ACC112 (cell line): ENCODE results near the gene RAB3GAP1.

Source experiments
- H2AFZ ChIP-seq: fragments of 200-600 bp; sonication (generic); one replicate; pipeline ENCODE4 v1.6.0; 2017; ENCODE audit warnings: antibody characterized with exemption, low read length; ENCODE audit not compliant: unreplicated experiment
- H3K27ac ChIP-seq: fragments of 200-600 bp; sonication (generic); 2 replicates; pipeline ENCODE4 v1.5.1; 2014; ENCODE audit warnings: low read depth, mild to moderate bottlenecking, antibody characterized with exemption, low read length, moderate library complexity
- H3K27me3 ChIP-seq: fragments of 200-600 bp; sonication (generic); 2 replicates; pipeline ENCODE4 v1.6.1; 2014; ENCODE audit warnings: mild to moderate bottlenecking, antibody characterized with exemption, low read length, moderate library complexity, mixed read lengths; ENCODE audit not compliant: insufficient read depth
- H3K36me3 ChIP-seq: fragments of 200-600 bp; sonication (generic); 2 replicates; pipeline ENCODE4 v1.6.1; 2016; ENCODE audit warnings: mild to moderate bottlenecking, antibody characterized with exemption, low read length, moderate library complexity, mixed read lengths; ENCODE audit not compliant: insufficient read depth
- H3K4me1 ChIP-seq: fragments of 200-600 bp; sonication (generic); one replicate; pipeline ENCODE4 v1.6.1; 2016; ENCODE audit warnings: low read length, mixed read lengths; ENCODE audit not compliant: insufficient read depth, unreplicated experiment, control insufficient read depth
- H3K4me3 ChIP-seq: fragments of 200-600 bp; sonication (generic); 2 replicates; pipeline ENCODE4 v1.5.1; 2014; ENCODE audit warnings: mild to moderate bottlenecking, low read depth, low read length
- H3K79me2 ChIP-seq: fragments of 200-600 bp; sonication (generic); one replicate; pipeline ENCODE4 v1.6.0; 2016; ENCODE audit warnings: low read length; ENCODE audit not compliant: control insufficient read depth, unreplicated experiment, insufficient read depth

The RAB3GAP1 gene

DNA sequence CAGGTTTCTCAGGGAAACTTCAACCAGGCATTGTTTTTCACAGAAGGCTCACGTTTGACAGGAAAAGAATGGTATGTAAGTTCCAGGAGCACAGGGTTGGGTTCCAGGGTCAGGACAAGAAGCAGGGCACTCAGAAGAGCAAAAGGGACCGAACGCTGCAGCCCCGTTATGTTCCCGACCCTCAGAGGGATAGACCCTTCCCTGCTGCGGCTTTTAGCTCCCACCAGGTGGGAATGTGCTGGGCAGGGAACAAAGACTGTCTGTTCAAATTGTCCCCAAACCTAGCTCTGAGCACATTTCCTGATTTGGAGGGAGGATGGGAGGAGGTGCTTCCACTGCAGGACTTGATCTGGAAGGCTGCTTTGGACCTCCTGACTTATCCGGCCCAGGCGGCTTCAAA is 130.1 kb downstream of the RAB3GAP1 start:
- H3K27ac ChIP-seq = no peak overlapping the region
- H2AFZ ChIP-seq = no peak overlapping the region
- no peaks in the 10 kb centered on the region for H3K27me3 ChIP-seq
- no peaks in the 10 kb centered on the region for H3K4me1 ChIP-seq
- H3K4me3 ChIP-seq = no peak overlapping the region
- no peaks in the 10 kb centered on the region for H3K36me3 ChIP-seq
- no peaks in the 10 kb centered on the region for H3K79me2 ChIP-seq

DNA sequence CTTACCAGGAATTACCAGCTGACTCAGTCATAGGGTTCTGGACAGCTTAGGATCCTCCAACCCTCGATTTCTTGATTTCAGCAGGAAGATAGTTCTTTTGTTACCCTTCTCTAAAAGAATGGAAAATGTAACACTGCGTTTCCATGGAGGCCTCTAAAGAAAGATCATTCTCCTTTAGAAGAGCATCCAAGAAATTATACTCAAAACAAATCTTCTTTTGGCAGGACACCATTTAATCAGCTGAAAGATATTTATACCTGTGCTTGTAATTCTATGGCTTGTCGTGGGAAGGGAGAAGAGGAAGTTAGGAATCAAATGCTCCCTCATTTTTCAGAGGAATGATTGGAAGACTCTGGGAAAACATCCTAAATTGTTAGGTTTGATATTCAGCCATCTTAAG is 130.5 kb downstream of the RAB3GAP1 start:
- H3K79me2 ChIP-seq = no peaks in the 10 kb centered on the region
- no peak overlapping the region for H3K4me3 ChIP-seq
- no peaks in the 10 kb centered on the region for H3K36me3 ChIP-seq
- H3K4me1 ChIP-seq = no peaks in the 10 kb centered on the region
- H3K27me3 ChIP-seq = no peaks in the 10 kb centered on the region
- no peak overlapping the region for H2AFZ ChIP-seq
- H3K27ac ChIP-seq = no peak overlapping the region

DNA sequence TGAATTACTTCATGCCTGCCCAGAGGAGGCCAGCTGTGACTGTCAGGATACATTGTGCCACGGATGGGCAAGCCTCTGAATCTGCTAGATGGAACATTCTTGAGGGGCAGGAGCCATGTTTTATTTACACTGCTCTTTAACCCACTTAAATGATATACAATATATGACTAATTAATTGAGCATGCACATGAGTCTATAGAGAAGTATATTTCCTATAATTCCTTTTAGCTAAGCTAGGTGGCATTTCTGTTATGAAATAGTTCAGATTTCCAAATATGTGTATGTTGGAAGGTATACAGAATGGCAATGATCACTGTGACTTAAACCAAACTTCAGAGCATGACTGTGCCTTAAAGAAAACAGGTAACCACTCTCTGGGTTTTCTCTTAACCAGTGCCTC is 131.7 kb downstream of the RAB3GAP1 start:
- Histone ChIP-seq H3K36me3 (no peaks in the 10 kb centered on the region), H3K4me3 (no peak overlapping the region), H3K79me2 (no peaks in the 10 kb centered on the region), H3K27ac (no peak overlapping the region), H3K4me1 (no peaks in the 10 kb centered on the region), H2AFZ (no peak overlapping the region), H3K27me3 (no peaks in the 10 kb centered on the region)

DNA sequence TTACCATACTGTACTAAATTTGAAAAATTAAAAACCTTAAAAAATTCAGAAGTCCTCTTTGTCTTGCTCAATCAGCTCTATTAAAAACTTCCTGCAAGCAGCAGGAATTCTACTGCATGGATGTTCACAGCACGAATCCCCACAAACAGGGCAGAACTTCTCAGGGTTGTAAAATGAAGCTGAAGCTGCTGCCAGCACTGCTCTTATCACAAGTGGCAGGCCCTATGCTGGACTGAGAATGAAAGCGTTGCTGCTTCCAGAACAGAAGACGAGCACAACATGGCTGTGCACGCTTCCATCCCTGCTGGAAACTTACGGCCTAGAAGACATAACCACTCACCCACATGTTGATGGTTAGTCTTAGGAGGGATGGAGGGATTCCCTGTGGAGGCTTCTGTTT is 134.0 kb downstream of the RAB3GAP1 start:
- no peaks in the 10 kb centered on the region for H3K4me1 ChIP-seq
- no peak overlapping the region for H3K4me3 ChIP-seq
- no peaks in the 10 kb centered on the region for H3K27me3 ChIP-seq
- H3K79me2 ChIP-seq = no peaks in the 10 kb centered on the region
- H3K36me3 ChIP-seq = no peaks in the 10 kb centered on the region; the same call in 1 of the 2 replicates
- no peak overlapping the region for H2AFZ ChIP-seq
- H3K27ac ChIP-seq = no peak overlapping the region

DNA sequence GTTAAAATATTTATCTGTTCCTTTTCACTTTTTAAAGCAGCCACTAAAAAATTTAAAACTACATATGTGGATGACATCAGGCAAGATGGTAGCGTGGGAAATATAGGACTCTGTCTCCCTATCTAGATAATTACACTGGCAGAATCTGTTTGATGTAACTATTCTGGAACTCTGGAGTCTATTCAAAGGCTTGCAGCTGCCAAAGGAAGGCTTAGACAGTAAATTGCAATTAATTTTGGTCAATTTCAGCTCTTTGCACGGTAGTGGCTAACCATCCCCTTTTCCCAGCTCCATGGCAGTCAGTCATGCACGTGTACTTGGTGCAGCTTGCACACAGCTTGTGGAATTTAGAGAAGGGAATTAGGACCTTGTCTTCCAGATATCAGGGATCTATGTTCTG is 135.2 kb downstream of the RAB3GAP1 start:
- Histone ChIP-seq H3K4me1 (no peaks in the 10 kb centered on the region), H3K4me3 (no peak overlapping the region), H2AFZ (no peak overlapping the region), H3K36me3 (no peaks in the 10 kb centered on the region; the same call in 1 of the 2 replicates), H3K27me3 (no peaks in the 10 kb centered on the region), H3K79me2 (no peaks in the 10 kb centered on the region), H3K27ac (no peak overlapping the region)

DNA sequence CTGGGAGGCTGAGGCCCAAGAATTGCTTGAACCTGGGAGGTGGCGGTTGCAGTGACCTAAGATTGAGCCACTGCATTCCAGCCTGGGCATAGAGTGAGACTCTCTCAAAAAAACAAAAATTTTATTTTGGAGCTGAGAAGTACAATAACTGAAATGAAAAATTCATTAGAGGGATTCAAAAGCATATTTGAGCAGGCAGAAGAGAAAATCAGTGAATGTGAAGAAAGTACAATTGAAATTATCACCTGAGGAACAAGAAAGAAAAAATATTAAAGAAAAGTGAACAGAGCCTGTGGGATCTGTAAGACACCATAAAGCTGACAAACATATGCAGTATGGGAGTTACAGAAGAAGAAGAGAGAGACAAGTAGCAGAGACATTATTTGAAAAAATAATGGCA is 137.1 kb downstream of the RAB3GAP1 start:
- Histone ChIP-seq H3K4me1 (no peaks in the 10 kb centered on the region), H3K27me3 (no peaks in the 10 kb centered on the region), H3K27ac (no peak overlapping the region), H3K4me3 (no peak overlapping the region), H2AFZ (no peak overlapping the region), H3K79me2 (no peaks in the 10 kb centered on the region), H3K36me3 (no peaks in the 10 kb centered on the region; the same call in 1 of the 2 replicates)

DNA sequence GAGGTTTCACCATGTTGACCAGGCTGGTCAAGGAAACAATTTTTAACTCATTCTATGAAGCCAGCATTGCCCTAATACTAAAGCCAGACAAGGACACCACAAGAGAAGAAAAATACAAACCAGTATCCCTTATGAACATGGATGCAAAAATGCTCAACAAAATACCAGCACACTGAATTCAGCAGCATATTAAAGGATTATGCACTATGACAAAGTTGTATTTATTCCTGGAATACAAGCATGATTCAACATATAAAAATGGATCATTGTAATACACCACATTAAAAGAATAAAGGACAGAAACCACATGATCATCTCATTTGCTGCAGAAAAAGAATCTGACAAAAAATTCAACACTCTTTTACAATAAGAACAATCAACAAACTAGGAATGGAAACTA is 138.7 kb downstream of the RAB3GAP1 start:
- H2AFZ ChIP-seq = no peak overlapping the region
- no peak overlapping the region for H3K27ac ChIP-seq
- no peak overlapping the region for H3K4me3 ChIP-seq
- no peaks in the 10 kb centered on the region; the same call in 1 of the 2 replicates for H3K36me3 ChIP-seq
- H3K27me3 ChIP-seq = no peaks in the 10 kb centered on the region
- no peaks in the 10 kb centered on the region for H3K79me2 ChIP-seq
- H3K4me1 ChIP-seq = no peaks in the 10 kb centered on the region

DNA sequence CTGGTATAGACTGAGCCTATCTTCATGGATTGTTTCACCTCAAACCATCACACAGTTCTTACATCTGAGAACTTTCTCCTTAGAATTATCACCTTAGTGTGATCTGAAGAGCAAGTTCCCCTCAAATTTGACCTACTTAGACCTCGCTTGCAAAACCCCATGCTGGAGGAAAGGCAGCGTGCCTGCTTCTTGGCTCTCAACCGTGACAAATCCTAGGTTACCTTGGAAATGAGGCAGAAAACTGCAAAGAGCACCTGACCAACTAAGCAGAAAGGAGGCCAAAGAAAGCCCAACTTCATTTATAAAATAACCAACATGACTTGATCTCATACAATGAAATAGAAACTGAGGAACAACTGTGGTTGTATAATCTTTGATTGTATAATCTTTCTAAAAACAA is 146.4 kb downstream of the RAB3GAP1 start:
- Histone ChIP-seq H3K79me2 (no peaks in the 10 kb centered on the region), H3K4me1 (no peaks in the 10 kb centered on the region), H3K4me3 (no peak overlapping the region), H3K27ac (no peak overlapping the region), H2AFZ (no peak overlapping the region), H3K36me3 (no peaks in the 10 kb centered on the region), H3K27me3 (no peaks in the 10 kb centered on the region)

DNA sequence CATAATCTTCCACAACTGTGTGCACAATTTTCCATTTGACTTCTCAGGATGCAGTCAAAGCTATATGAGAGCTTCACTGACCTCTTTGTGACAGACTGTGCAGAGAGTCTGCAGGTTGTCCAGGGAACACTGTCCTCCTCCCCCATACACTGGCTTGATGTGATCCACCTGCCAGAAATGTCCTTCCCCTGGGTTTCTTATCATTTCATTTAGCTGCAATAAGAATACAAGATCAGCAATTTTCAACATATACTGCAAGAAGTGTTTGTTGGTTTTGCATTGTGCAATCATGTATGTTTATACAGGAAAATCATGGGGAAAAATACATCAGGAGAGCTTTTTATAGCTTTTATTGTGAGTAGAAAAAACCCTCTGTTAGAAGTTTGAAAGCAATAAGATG is 150.7 kb downstream of the RAB3GAP1 start:
- H3K27me3 ChIP-seq = no peaks in the 10 kb centered on the region
- H3K4me3 ChIP-seq = no peak overlapping the region
- no peak overlapping the region for H2AFZ ChIP-seq
- H3K79me2 ChIP-seq = no peaks in the 10 kb centered on the region
- no peaks in the 10 kb centered on the region for H3K4me1 ChIP-seq
- H3K36me3 ChIP-seq = 0 out of 2 replicates have a peak, but pooled peaks cover 3% of the 10 kb centered on the region
- no peak overlapping the region for H3K27ac ChIP-seq

DNA sequence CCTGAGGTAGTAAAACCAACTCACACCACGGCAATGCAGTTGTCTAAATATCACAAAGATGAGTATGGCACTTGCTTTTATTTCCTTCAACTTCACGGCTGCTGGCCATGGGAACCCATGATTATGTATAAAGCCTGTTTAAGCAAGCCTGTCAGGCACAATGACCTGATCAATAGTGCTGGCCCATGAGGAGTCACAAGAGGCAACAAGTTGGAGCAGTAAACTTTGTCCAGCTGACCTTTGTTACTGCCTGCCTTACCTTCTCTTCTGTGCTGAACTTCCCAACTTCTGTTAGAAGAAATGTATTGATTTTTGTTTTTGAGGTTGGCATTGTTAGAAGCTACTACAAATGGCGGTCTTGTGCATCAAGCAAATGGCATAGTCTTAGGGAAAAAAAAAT is 151.9 kb downstream of the RAB3GAP1 start:
- H3K79me2 ChIP-seq = no peaks in the 10 kb centered on the region
- H3K4me3 ChIP-seq = no peak overlapping the region
- no peaks in the 10 kb centered on the region for H3K4me1 ChIP-seq
- no peaks in the 10 kb centered on the region for H3K27me3 ChIP-seq
- no peak overlapping the region for H2AFZ ChIP-seq
- 0 out of 2 replicates have a peak, but pooled peaks cover 3% of the 10 kb centered on the region for H3K36me3 ChIP-seq
- H3K27ac ChIP-seq = no peak overlapping the region

DNA sequence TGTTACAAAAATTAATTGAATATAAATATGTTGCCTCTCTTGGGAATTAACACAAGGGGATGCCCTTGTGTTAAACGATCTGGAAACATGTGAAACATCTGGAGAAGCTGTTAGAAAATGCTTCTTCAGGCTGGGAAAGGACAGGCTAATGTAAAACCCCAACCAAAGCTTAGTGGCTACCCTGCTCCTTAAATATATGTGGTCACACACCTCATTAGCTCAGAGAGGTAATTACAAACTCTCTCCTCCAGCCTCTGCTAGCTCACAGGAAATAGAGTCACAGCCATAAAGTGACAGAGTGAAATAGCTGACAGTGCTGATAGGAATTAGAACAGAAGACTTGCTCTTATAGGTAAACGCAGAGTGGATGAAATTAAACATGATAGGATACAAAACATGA is 155.9 kb downstream of the RAB3GAP1 start:
- Histone ChIP-seq H3K79me2 (no peaks in the 10 kb centered on the region), H3K4me1 (no peaks in the 10 kb centered on the region), H2AFZ (no peak overlapping the region), H3K36me3 (0 out of 2 replicates have a peak, but pooled peaks cover 3% of the 10 kb centered on the region), H3K27me3 (no peaks in the 10 kb centered on the region), H3K27ac (no peak overlapping the region), H3K4me3 (no peak overlapping the region)
